ENCODE results near the gene CDC14B.

GRCh38 chr9:96490534-96491078 lies 129.0 kb downstream of the CDC14B start:
- TF ChIP-seq CTCF (IDR thresholded peaks at IDR 0.05) (no peak), POLR2A (IDR thresholded peaks at IDR 0.05) (no peak)

Measured in lower leg skin (tissue), 3 donors.